Keratinocyte (primary cell): ENCODE data around the gene PRAF2.

ENCODE experiments used
- CTCF ChIP-seq, 3 experiments: IDR thresholded peaks in 1 of 3; conservative IDR thresholded peaks in 1 of 3; optimal IDR thresholded peaks in 1 of 3; 2 replicates in 2 of 3; 3 replicates in 1 of 3; pipeline versions ENCODE3 to v1.5.1; 2011; ENCODE audit warnings: low read length in 3 of 3, mild to moderate bottlenecking in 3 of 3, moderate library complexity in 2 of 3, control low read depth in 1 of 3, inconsistent platforms in 1 of 3; ENCODE audit not compliant: insufficient read depth in 2 of 3; ENCODE audit errors: extremely low read depth in 1 of 3
- EZH2 ChIP-seq: IDR thresholded peaks from one replicate; pipeline ENCODE4 v1.6.1; 2012; ENCODE audit warnings: inconsistent platforms, mild to moderate bottlenecking, low read length, moderate library complexity

- TF ChIP-seq CTCF (optimal IDR thresholded peaks at IDR 0.05 in 1 of 3, IDR thresholded peaks at IDR 0.05 in 1 of 3, conservative IDR thresholded peaks at IDR 0.05 in 1 of 3; ENCODE audit: extremely low read depth in 1 of 3, insufficient read depth in 2 of 3, low read length in 3 of 3) (no peak), EZH2 (no peak)
Measured at GRCh38 chrX:49058794-49059193, 15.0 kb downstream of the PRAF2 start, which contains the start of gene CCDC120.
